Measurements from ENCODE around the gene MOSPD2.

- TF ChIP-seq EP300 (IDR thresholded peaks at IDR 0.05) (no peak), POLR2AphosphoS5 (IDR thresholded peaks at IDR 0.05) (no peak)
- TF ChIP-seq, protein P1, sequence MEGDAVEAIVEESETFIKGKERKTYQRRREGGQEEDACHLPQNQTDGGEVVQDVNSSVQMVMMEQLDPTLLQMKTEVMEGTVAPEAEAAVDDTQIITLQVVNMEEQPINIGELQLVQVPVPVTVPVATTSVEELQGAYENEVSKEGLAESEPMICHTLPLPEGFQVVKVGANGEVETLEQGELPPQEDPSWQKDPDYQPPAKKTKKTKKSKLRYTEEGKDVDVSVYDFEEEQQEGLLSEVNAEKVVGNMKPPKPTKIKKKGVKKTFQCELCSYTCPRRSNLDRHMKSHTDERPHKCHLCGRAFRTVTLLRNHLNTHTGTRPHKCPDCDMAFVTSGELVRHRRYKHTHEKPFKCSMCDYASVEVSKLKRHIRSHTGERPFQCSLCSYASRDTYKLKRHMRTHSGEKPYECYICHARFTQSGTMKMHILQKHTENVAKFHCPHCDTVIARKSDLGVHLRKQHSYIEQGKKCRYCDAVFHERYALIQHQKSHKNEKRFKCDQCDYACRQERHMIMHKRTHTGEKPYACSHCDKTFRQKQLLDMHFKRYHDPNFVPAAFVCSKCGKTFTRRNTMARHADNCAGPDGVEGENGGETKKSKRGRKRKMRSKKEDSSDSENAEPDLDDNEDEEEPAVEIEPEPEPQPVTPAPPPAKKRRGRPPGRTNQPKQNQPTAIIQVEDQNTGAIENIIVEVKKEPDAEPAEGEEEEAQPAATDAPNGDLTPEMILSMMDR (IDR thresholded peaks at IDR 0.05): no peak
Measured at GRCh38 chrX:14897042-14897441, 23.8 kb downstream of the MOSPD2 start.
